IPS-NIHi7 (cell line): ENCODE results near the gene SETD1B.
"Not testable (repeated sequence)": the region's sequence is repeated elsewhere in the genome, so short reads cannot be mapped to it uniquely, and the experiment has no call there.

Experiments used
- DNase-seq: peaks from one replicate; pipeline ENCODE4 v3.0.0; 2012; ENCODE audit warnings: mixed read lengths; ENCODE audit errors: extremely low spot score

Gene SETD1B

GRCh38 chr12:121780429-121780828, 23.4 kb upstream of the SETD1B start:
- DNase-seq, result no peak

DNA sequence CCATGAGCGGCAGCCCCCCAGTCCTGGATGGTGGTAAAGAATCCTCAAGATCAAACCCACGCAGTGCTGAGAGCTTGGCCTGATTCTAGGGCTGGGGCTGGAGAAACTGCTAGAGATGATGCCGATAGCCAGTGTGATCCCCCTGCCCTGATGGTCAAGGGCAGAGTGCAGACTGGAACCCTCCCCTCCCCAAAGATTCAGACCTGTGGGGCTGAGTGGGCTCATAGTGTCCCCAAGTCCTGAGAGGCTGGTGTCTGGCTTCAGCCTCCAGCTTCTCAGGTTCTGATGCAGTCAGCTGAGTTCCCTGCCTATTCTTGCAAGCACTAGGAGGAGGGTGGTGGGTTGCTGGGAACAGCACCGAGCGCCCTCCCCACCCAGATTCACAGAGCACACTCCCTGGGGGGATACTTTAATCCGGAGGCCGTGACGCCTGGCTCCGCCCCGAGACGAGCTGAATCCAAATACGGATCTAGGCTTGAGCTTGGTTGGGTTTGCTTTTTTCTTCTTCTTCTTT, 22.3 kb upstream of the SETD1B start:
- no peak for DNase-seq

DNA sequence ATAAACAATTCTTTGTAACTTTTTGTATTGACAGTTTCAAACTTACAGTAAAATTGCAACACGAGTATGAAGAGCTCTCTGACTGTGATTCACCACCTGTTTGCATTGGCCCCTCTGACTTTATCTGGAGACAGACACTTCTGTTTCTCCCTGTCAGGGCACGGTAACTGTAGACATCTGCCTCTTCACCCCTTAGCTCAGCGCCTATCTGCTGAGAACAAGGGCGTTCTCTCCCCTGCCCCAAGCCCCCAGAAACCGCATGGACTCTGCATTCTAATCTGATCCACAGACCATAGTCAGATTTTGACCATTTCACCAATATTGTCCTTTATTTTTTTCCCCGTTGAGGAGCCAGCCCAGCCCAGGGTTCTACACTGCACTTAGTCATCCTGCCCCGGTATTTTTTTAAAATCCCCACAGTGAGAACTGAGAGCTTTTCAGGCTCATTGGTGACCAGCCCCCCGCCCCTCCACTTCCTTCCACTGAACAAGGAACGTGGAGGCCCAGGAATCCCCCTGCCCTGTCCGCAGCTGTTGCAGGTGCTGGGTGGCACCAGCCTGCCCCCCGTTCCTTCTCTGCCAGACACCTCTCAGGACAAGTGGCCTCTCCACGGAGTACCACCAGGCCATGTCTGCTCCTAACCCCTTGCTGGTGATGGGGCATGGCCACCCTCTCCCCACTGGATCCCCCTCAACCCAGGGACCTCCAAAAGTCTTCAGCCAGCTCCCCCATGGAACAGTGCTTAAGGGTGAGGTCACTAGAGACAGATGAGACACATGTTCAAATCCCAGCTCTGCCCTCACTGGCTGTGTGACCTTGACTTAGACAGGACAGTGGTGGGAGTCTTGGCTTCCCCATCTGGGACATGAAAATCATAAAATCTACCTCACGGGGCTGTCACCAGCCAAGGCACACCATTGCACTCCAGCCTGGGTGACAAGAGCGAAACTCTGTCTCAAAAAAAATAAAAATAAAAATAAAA, 21.5 kb upstream of the SETD1B start:
- no peak for DNase-seq

DNA sequence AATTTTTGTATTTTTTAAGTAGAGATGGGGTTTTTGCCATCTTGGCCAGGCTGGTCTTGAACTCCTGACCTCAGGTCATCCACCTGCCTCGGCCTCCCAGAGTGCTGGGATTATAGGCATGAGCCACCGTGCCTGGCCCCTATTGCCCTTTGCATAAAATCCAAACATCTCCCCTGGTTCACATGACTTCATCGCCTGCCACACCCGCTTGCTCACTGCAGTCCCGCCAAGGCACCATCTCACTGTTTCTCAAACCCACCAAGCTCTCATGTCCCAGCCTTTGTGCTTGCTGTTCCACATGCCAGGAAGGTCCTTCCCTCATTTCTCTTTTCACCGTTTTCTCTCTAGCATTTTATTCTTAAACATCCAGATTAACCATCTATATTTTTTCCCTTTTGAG, 20.0 kb upstream of the SETD1B start:
- no peak for DNase-seq

GRCh38 chr12:121784460-121784859, 19.3 kb upstream of the SETD1B start:
- no peak for DNase-seq

DNA sequence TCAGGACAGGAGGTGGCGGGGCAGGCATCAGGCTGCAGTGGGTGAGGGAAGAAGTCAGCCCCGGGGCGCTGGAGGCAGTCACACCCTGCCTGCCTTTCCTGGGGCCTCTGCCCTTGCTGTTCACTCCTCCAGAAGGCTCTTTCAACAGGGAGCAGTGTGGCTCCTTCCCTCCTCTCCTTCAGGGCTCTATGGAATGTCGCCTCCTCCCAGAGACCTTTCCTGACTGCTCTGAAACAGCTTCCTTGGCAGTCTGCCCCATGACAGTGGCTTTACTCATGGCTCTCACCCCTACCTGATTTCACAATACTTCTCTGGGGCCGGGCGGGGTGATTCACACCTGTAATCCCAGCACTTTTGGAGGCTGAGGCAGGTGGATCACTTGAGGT, 17.4 kb upstream of the SETD1B start:
- no peak for DNase-seq

DNA sequence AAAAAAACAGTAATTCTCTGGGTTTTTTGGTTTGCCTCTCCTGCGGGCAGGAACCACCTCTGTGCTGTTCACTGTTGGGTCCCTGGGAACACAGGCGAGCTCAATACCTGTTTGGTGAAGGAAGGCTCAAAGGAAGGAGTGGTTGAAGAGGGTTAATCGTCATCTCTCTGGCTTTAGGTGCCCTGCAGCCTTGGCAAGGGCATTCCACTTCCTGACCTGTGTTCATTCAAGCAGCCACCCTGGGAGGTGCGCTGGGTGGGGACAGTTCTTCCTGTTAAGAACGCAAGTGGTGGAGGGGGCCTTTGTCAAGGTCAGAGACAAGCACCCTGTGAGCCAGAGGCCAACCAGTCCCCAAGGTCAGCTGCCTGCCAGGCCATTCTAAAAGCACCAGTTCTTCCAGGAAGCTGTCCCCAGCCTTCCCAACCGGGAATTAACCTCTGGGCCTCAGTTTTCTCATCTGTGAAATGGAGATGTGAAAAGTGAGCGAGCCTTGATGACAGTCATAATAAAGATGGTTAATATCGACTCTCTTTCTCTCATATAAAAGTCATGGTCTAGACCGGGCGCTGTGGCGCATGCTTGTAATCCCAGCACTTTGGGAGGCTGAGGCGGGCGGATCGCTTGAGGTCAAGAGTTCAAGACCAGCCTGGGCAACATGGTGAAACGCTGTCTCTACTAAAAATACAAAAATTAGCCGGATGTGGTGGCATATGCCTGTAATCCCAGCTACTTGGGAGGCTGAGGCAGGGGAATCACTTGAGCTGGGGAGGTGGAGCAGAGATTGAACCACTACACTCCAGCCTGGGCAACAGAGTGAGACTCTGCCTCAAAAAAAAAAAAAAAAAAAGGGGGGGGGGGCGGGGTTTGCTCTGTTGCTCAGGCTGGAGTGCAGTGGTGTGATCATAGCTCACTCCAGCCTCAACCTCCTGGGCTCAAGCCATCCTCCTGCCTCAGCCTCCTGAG, 16.5 kb upstream of the SETD1B start:
- DNase-seq, result no peak

DNA sequence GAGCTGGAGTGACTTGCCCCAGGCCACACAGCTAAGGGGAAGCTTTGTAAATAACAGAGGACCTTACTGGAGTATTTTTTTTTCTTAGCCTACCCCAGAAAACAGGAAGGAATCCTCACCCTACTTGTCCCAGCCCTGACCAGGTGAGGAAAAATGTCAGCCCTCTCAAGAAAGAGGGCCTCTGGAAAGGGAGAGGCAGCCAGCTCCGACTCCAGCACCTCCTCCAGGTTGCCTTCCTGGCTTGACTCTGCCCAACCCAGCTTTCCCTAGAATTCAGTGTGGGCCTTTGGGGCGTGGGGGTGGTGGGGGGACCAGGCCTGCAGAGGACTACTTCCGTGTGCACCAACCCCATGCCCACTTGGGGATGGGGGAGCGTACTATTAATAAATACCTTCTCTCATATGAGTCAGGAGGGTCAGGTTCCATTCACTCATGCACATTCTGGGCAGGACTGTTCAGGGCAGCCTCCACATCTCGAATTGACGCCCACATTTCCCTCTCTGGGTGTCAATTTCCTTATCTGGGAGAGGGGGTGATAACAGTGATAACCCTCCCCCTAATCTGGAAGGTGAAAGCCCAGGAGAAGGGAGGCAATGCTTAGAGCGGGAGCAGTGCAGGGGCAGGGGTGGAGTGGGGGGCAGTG, 15.5 kb upstream of the SETD1B start:
- no peak for DNase-seq

GRCh38 chr12:121789233-121789781, 14.5 kb upstream of the SETD1B start:
- no peak for DNase-seq

DNA sequence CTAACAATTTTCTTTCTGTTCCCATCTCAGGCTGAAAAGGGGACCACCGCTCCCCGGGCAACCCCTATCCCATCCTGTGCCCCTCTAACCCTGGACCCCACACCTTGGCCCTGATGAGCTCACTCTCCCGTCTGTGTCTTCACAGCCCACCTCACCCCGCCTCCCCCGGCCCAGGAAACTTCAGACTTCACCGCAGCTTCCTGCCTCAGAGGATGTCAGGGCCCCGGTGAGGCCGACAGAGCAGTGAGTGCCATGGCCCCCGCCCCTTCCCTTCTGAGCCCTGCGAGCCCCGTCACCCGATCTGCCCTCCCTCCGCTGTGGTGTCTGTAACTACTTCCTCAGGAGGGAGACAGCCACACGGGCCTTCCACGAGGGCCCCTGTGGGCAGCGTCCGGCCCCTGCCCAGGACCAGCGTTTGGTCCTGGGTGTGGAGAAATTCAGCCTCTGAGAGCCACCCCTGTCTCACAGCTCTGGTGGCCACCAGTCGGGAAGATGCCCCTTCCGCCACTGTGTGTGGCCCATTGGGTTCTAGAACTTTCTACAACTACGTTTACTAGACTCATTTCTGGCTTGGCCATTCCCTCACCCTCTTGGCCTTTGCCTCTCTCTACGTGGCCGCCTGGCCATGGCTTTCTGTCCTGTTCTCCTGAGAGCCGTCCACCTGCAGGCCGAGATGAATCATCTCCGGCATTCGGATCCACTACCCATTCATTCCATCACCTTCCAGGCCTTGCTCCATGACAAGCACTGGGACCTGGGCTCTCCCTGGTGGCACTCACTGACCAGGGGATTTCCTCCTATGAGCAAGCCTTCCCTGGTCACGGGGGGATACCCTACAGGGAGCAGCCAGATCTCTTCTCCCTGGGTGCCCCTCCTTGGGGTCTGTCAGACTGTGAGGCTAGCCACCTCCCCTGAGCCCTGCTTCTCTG, 13.7 kb upstream of the SETD1B start:
- no peak for DNase-seq

DNA sequence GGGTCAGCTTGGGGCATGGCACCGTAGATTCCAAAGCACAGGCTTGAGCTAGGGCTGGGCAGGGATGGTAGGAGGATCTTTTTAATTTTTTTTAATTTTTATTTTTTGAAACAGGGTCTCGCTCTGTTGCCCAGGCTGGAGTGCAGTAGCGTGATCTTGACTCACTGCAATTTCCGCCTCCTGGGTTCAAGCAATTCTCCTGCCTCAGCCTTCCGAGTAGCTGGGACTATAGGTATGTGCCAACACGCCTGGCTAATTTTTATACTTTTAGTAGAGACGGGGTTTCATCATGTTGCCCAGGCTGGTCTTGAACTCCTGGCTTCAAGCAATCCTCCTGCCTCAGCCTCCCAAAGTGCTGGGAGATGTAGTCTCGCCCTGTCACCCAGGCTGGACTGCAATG, 13.0 kb upstream of the SETD1B start:
- not testable (repeated sequence) for DNase-seq

GRCh38 chr12:121791671-121792551, 11.9 kb upstream of the SETD1B start:
- no peak for DNase-seq

DNA sequence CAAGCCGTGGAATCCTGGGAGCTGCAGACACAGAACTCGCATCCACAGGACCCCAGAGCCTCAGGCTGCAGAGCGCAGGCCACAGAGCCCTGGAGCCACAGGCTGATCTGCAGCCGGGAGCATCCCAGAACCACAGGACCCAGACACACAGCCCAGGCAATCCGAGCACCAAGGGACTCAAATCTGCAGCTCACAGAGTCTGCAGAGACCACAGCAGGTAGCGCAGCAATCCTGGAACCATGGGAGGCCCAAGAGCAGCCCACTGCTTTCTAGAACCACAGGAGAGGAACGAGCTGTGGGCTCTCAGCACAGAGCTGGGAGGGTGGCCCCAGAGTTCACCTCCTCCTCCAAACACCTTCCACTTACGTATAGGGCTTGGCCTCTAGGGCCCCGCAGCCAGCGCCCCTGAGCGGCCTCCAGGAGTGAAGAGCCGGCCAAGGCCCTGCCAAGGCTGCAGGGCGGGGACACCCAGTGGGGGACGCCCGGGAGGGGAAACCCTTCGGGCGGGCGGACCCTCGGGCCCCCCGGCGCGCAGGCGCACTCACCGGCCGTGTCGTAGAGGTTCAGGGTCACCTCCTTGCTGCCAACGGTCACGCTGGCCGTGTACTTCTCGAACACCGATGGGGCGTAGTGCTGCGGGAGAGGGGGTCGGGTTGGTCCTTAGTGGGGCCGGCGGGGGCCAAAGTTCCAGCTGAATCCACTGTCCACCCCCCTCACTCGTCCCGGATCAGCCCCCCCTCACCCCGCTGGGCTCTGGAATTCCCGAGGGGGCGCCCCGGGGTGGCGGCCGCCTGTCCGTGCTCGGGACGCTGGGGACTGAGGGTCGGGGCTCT, 11.0 kb upstream of the SETD1B start:
- DNase-seq, result no peak

DNA sequence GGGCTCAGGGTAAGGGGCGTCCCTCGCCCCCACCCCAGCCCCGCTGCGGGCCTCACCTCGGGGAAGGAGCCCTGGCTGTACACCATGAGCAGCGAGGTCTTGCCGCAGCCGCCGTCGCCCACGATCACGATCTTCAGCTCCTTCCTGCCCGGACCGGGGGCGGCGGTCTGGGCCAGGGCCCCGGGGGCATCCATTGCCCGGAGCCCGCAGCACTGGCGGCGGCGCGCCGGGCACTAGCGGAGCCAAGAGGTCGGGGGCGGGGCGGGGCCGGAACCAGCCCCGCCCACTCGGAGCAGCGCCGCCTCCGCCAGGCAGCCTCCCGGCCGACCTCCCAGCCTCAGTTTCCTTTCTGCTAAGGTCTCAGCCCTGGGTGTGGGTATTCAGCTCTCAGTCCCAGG, 10.4 kb upstream of the SETD1B start, which contains the start of gene RHOF:
TSS of gene RHOF (minus strand) at position 249 of the 398 bp plus-strand sequence. CDS start at position 194, 55 bp downstream.
- peak; percentile 74 for DNase-seq

DNA sequence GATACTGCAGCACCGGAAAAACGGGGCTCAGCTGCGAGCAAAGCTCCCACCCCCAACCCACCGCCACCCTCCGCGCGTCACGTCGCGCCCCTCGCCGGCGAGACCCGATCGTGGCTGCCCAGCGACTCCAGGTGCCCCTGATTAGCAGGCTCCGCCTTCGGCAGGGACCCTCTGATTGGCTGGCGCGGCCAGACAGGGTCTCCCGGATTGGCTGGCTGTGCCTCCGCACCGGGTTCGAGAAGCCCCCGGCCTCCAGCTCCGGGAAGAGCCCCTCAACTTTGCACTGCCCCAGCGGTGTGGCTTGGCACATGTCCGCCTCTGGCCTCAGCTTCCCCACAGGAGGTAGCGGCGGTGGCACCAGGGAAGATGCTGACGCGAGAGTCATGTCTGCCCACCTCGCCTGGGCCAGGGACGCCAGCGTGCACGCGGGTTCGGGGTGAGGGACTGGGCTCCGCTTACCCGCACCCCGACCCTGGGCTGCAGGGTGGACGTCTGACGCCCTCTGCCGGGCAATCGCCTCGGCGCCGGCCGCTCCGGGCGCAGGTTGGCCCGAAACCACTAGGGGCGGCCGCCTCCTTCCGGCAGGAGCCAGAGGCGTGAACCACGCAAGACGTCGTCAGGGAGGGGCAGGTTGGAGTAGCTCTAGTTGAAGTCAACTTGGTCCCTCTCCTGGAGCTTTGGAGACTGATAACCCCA, 9.8 kb upstream of the SETD1B start:
- DNase-seq, result peak; percentile 91

DNA sequence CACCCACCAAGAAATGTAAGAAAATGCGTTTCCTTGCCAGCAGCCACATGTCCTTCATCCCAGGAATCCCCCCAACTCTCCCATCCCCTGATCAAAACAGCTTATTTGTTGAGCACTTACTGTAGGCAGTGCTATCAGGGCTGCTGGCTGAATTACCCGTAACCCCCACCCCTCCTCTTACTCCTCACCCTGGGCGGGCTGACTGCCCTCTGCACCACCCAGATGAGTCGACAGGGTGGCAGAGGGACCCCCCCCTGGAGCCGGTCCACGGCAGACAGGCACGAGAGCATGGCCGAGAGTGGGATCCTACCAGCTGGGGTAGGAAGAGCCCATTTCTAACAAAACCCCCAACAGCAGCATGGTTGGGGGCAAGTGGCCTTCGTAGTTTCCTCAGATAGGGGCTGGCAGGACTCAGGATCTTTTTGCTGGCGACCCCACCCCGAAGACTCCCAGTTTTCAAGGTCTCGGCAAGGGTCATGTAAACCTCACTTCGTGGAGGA, 9.2 kb upstream of the SETD1B start:
- DNase-seq, result no peak
